ENCODE data around the gene TRIP12. TPM values are rescaled to one million over a fixed set of nuclear protein-coding genes. Genes with fewer than 3 reads are reported as not detected.

TRIP12 gene
- total and polyA plus RNA-seq, 7 donors, result 27.5 to 297 (median 224) TPM

DNA sequence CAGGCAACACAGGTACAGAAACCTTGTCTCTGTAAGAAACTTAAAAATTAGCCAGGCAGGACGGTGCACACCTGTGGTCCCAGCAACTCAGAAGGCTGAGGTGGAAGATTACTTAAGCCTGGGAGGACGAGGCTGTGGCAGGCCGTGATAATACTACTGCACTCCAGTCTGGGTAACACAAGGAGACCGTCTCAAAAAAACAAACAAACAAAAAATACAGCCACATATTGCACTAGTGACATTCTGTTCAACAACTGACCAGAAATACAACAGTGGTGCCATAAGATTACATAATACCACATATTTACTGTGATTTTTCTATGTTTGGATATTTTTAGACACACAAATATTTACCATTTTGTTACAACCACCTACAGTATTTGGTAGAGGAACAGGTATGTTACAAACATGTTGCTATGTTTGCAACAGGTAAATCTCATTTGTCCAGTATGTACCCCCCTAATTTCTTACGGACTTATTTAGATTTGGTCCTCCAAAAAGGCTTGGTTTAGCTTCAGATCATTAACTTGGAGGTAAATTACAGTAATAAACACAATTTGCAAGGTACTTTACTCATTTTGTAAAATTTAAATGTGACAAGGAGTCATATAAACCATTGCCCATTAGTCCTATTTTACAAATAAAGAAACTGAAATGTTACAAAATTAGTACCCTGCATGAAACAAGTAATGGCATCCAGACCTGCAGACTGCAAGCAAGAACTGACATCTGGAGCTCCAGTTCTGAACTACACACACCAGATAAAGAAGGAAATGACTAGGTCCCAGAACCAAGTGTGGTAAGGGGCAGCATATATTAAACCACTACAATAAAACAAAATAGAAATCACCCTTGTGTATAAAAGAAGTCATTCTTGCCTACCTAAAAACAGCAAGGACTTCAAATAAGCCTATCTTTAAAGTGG is 36.8 kb downstream of the TRIP12 start:
- WGBS, 3 donors, result 70 to 92% (median 87%) methylated on average over 5 of the region's 5 CpGs
- H3K36me3 ChIP-seq (ENCODE audit: insufficient read depth in 1 of 2, low read depth in 1 of 2), result no peaks in the 10 kb centered on the region
- no peak overlapping the region for H3K4me3 ChIP-seq
- TF ChIP-seq, protein P1, sequence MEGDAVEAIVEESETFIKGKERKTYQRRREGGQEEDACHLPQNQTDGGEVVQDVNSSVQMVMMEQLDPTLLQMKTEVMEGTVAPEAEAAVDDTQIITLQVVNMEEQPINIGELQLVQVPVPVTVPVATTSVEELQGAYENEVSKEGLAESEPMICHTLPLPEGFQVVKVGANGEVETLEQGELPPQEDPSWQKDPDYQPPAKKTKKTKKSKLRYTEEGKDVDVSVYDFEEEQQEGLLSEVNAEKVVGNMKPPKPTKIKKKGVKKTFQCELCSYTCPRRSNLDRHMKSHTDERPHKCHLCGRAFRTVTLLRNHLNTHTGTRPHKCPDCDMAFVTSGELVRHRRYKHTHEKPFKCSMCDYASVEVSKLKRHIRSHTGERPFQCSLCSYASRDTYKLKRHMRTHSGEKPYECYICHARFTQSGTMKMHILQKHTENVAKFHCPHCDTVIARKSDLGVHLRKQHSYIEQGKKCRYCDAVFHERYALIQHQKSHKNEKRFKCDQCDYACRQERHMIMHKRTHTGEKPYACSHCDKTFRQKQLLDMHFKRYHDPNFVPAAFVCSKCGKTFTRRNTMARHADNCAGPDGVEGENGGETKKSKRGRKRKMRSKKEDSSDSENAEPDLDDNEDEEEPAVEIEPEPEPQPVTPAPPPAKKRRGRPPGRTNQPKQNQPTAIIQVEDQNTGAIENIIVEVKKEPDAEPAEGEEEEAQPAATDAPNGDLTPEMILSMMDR (IDR thresholded peaks at IDR 0.05), result no peak
- no peaks in the 10 kb centered on the region for H3K27me3 ChIP-seq (ENCODE audit: insufficient read depth in 3 of 3, low read length in 2 of 3)
- intact Hi-C loops (cut with DNase I), result no loop called here
- peaks cover 30% of the 10 kb centered on the region for H3K4me1 ChIP-seq
- ATAC-seq (no peak), DNase-seq (no peak)
- H3K27ac ChIP-seq, result no peak overlapping the region
- H3K9me3 ChIP-seq, result no peaks in the 10 kb centered on the region

DNA sequence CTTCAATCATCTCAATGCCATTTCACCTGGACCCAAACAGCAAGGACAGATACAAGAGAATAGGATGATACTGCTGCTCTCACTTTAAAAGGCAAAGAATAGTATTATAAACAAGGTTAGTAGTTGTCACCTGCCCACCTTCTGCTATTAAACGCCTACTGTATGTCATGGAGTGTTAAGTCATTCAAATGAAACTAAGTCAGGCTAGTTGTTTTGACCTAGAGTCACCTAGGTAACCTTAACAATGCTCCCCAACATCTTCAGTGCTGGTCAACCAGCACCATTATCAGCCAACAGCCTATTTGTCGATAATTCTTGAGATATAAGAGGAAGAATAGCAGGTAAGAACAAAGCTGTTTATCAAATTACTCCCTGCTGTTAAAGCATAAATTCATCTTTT is 39.2 kb downstream of the TRIP12 start:
- DNase-seq, result no peak
- no peak overlapping the region for H3K27ac ChIP-seq
- H3K4me3 ChIP-seq, result no peak overlapping the region
- no peaks in the 10 kb centered on the region for H3K27me3 ChIP-seq (ENCODE audit: insufficient read depth in 3 of 3, low read length in 2 of 3)
- intact Hi-C loops (cut with DNase I), result no loop called here
- WGBS, 3 donors, result 81 to 94% (median 88%) methylated on average over 2 of the region's 2 CpGs
- ATAC-seq, result no peak
- TF ChIP-seq, protein P1 (IDR thresholded peaks at IDR 0.05), result no peak
- H3K9me3 ChIP-seq, result no peaks in the 10 kb centered on the region
- peaks cover 4 to 24% of the 10 kb centered on the region in 2 donors for H3K36me3 ChIP-seq (ENCODE audit: insufficient read depth in 1 of 2, low read depth in 1 of 2)
- H3K4me1 ChIP-seq, result peaks cover 30% of the 10 kb centered on the region

DNA sequence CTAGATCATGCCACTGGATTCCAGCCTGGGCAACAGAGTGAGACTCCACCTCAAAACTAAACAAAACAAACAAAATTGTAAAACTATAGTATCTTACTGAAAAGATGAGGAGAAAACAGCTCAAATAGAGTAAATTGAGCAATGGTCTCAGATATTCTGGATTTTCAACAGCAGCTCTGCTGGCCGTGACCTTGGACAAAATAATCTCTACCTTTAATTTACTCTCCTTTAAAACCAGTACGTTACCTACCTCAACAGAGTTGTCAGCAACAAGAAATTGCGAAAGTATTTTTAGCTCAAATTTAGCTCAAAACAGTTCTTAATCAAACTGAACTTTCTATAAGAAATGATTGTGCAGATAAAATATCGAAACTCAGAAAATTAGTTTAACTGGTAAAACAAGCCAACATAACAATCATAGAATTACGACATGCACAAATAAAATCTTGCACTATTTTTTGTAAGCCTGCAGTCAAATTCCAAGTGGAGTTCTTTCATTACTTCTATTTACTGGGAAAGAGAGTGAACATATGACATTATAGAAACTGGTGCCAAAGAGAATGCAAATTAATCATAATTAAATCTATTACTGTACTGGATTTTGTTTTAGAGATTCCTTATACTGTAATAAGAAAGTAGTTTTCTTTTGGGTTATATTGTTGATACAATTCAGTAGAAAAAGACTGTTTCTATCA is 40.8 kb downstream of the TRIP12 start:
- peaks cover 4 to 37% of the 10 kb centered on the region in 2 donors for H3K36me3 ChIP-seq (ENCODE audit: insufficient read depth in 1 of 2, low read depth in 1 of 2)
- no peak for DNase-seq

DNA sequence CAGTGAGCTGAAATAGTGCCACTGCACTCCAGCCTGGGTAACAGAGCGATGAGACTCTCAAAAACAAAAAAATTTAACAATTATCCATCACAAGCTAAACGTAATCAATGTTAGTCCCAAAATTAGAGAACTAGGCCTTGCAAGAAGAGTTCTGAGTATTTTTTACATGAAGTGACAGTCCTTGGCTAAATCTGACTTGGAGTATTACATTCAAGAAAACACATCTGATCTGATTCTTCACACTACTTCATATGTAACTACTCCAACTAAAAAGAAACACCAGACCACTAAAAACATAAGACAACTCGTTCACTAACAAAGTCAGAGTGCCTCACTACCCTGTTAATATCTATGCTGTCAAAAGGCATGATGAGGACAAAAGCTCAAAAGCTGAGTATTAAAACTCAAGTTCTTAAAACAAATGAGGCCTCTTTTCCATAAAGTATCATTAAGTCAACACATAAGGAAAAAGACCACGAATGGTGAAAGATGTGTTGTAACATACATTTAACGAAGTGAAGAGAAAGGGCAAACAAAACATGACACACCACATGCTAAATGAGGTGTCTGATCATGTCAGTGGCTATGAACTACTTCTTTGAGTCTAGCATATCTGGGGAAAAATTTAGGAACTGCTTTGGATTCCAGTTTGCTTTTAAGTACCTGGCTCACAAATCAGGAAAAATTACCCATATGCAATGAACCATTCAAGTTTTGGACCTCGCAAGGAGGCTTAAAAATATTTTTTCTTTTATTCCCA is 42.4 kb downstream of the TRIP12 start:
- H3K4me3 ChIP-seq, result no peak overlapping the region
- ATAC-seq, result no peak
- H3K27me3 ChIP-seq (ENCODE audit: insufficient read depth in 3 of 3, low read length in 2 of 3), result no peaks in the 10 kb centered on the region
- no peaks in the 10 kb centered on the region for H3K9me3 ChIP-seq
- DNase-seq, result no peak
- intact Hi-C loops (cut with DNase I), result loop anchor here (5.0 kb wide), 2 partner anchors 33 to 38 kb away; no protein-coding TSS in a partner anchor
- H3K36me3 ChIP-seq (ENCODE audit: insufficient read depth in 1 of 2, low read depth in 1 of 2), result peaks cover 4 to 37% of the 10 kb centered on the region in 2 donors
- no peaks in the 10 kb centered on the region for H3K4me1 ChIP-seq
- no peak overlapping the region for H3K27ac ChIP-seq
- TF ChIP-seq, protein P1 (IDR thresholded peaks at IDR 0.05), result no peak
- 93 to 95% (median 94%) methylated on average over 6 of the region's 6 CpGs for WGBS, 3 donors

More for the DNA sequence above, 40.8 kb downstream of the TRIP12 start:
- H3K4me3 ChIP-seq, result no peak overlapping the region
- no peak for ATAC-seq
- 88 to 92% (median 90%) methylated on average over 5 of the region's 5 CpGs for WGBS, 3 donors
- peaks cover 15% of the 10 kb centered on the region for H3K4me1 ChIP-seq
- H3K27me3 ChIP-seq (ENCODE audit: insufficient read depth in 3 of 3, low read length in 2 of 3), result no peaks in the 10 kb centered on the region
- intact Hi-C loops (cut with DNase I), result no loop called here
- H3K27ac ChIP-seq, result no peak overlapping the region
- H3K9me3 ChIP-seq, result no peaks in the 10 kb centered on the region
- TF ChIP-seq, protein P1 (IDR thresholded peaks at IDR 0.05), result no peak

Data from psoas muscle (tissue), 8 donors.